ENCODE data around the gene FAM184A.

FAM184A gene

DNA sequence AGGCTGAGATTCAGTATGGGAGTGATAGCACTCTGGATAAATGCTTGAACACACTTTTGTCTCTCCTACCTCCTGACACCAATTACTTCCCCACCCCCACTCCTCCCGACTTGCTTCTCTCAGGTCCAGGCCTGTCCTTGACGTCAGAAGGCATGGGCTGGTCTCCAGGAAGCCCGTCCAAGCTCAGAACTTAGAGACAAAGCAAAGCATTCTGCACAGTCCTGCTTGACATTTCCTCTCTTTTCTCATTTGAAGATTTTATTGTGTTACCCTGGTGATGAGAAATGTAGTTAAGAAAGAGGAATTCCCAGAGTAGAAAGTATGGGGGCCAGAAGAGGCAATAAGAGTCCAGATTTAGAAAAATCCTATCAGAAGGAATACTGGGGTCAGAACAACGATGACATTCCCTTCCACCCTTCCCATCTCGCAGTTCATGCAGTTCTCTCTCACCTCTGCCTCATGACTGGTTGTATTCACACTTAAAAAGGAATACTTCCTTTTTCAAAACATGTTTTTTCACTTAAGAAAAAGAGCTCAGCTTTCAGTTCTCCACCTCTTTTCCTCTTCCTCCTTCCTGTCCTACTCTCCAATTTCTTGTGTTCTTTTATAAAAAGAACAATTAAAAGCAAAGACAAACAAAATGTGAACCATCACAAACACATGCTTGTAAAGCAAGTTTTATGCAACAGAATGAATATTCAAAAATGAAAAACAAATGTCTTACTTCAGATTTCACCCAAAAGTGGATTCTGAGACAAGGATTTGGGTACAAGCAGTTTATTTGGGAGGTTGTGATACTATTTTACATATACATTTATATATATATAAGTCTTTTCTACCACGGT is 18.5 kb upstream of the FAM184A start:
- no peak for DNase-seq (ENCODE audit: low spot score)

DNA sequence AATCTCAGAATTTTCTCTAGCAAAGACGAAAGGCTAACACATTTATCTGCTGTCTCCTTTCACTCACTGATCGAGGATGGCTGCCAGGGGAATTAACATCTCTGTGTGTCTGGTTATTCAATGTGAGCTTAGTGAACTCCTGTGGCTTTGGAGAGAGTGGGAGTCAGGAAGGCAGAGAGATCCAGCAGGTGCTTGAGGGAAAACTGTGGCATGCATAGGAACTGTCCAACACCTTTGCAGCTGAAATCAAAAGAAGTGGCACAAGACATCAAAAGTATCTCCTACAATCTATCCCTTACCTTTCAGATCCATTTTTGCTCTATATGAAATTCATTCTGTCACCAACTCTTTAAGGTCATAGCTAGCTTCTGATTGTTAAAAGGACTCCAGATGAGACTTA is 11.8 kb upstream of the FAM184A start:
- no peak for DNase-seq (ENCODE audit: low spot score)

GRCh38 chr6:119084784-119085183 is 6.3 kb upstream of the FAM184A start:
- no peak for DNase-seq (ENCODE audit: low spot score)

DNA sequence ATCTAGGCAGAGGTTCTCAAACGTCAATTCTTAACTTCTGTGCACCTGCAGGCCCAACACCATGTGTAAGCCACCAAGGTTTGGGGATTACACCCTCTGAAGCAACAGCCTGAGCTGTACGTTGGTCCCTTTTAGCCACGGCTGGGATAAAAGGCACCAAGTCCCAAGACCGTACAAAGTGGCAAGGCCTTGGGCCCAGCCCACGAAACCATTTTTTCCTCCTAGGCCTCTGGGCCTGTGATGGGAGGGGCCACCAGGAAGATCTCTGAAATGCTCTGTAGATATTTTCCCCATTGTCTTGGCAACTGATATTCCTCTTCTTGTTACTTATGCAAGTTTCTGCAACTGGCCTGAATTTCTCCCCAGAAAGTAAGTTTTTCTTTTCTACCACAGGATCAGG is 4.5 kb upstream of the FAM184A start:
- DNase-seq (ENCODE audit: low spot score) = no peak

GRCh38 chr6:119079283-119079809 is 882 bp upstream of the FAM184A start:
- DNase-seq (ENCODE audit: low spot score) = no peak

- peak; percentile 43 for DNase-seq (ENCODE audit: low spot score)
Observed at GRCh38 chr6:119077643-119078375, 655 bp downstream of the FAM184A start.

DNA sequence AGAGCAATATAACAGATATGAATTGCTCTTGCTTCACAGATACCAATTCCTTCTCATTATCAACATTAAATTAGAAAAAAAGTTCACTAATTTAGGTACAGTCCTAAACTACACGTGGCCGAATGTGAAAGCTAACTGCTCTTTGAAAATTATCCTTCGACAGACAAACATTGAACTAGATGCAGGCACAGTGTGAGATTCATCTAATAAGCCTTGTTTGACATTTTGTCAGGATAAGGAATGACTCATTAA is 1.1 kb downstream of the FAM184A start:
- DNase-seq (ENCODE audit: low spot score) = no peak

GRCh38 chr6:119076576-119077390 is 1.7 kb downstream of the FAM184A start:
- DNase-seq (ENCODE audit: low spot score) = peak; percentile 39

- peak; percentile 40 for DNase-seq (ENCODE audit: low spot score)
Observed at GRCh38 chr6:119076173-119076572, 2.3 kb downstream of the FAM184A start.

- DNase-seq (ENCODE audit: low spot score) = no peak
Observed at GRCh38 chr6:119075200-119075981, 3.1 kb downstream of the FAM184A start.

DNA sequence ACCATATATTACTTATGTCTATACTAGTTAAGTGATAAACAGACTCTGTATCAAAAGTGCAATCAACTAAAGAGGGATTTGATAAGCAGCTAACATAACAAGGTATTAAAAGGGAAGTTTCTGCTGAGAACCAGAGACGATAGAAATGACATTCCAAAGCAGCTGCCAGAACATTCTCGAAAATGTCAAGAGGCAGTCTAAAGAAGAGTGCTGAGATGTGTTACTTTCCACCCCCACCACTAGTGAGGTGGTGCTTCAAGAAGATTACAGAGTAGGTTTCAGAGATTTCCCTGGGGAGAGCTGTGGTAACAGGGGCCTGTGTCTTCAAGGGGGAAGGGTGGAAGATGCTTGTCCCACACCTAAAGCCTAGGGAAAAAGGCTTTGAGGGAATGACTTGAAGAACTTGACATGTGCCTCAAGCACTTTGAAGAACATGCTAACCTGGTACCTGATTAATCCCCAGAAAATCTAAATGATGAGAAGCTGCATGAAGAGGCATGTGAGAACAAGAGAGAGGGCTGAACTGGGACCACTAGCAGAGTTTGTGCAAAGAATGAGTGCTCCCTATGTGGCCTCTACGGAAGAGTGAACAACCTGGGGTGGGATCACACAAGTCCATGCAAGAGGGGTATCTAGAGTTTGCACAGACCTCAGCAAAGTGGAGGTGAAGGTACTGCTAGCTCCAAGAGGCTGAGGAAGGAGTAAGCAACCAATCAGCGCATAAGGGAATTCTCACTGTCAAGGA is 5.0 kb downstream of the FAM184A start:
- DNase-seq (ENCODE audit: low spot score) = no peak

GRCh38 chr6:119071576-119071975 is 6.9 kb downstream of the FAM184A start:
- no peak for DNase-seq (ENCODE audit: low spot score)

DNA sequence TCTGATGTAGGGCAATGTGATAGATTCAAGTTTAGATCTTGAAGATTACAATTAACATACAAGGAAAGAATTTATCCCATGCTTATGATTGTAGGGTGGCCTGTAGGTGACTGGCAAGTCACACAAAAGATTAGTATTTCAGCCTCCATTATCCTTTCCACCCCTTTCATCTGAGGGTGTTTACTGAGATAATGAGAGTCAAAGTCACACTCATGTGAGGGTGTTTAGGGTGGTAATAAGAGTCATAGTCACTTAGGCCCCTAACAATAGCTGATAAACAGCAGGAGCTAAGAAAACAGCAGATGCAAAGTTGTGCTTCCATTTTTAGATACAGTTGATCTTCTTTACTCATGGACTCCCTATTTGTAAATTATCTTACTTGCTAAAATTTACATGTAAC is 11.4 kb downstream of the FAM184A start:
- DNase-seq (ENCODE audit: low spot score) = no peak

DNA sequence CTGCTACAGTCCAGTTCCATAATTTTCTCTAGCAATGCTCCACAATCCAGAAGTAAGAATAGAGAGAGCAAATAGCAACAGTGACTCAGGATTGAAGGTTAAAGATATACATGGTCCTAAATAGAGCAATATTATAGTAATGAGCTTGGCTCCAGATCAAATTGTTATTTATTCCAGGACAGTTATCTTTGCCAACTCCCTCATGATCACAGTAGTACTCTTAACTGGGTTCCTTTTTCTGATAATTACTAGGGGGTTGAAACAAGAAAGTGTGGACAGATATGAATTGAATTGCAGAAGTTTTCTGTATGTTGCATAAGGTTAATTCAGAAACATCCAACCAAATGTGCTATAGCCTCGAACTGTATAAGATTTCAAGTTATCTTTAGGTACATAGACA is 11.9 kb downstream of the FAM184A start:
- no peak for DNase-seq (ENCODE audit: low spot score)

DNA sequence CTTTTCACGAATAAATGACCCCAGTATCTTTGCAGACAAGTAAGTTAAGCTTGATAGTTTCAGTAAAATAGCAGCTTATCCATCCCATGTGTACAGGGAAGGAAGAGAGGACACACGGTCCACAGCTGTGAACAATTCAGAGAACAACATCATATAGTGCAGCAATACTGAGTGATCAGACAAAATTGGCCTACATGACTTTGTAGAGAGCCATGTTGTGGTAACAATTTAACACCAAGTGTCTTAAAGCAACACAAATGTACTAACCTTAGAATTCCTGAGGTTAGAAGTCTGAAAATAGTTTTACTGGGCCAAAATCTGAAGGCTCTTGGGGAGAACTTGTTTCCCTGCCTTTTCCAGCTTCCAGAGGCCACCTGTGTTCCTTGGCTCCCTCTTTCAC is 12.5 kb downstream of the FAM184A start:
- no peak for DNase-seq (ENCODE audit: low spot score)

- DNase-seq (ENCODE audit: low spot score) = no peak
Observed at GRCh38 chr6:119065382-119065781, 13.1 kb downstream of the FAM184A start.

GRCh38 chr6:119063491-119063890 is 15.0 kb downstream of the FAM184A start:
- DNase-seq (ENCODE audit: low spot score) = no peak

DNA sequence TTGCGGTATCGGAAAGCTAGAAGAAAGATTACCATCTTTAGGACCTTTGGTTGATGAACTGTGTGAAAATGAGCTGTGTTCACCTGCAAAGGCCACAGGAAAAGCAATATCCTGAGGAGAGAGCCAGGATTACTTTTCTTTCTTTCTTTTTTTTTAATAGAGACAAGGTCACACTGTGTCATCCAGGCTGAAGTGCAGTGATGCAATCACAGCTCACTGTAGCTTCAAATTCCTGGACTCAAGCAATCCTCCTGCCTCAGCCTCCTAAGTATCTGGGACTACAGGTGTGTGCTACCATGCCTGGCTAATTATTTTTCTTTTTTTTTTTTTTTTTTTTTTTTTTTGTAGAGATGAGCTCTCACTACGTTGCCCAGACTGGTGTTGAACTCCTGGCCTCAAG is 17.2 kb downstream of the FAM184A start:
- DNase-seq (ENCODE audit: low spot score) = no peak

DNA sequence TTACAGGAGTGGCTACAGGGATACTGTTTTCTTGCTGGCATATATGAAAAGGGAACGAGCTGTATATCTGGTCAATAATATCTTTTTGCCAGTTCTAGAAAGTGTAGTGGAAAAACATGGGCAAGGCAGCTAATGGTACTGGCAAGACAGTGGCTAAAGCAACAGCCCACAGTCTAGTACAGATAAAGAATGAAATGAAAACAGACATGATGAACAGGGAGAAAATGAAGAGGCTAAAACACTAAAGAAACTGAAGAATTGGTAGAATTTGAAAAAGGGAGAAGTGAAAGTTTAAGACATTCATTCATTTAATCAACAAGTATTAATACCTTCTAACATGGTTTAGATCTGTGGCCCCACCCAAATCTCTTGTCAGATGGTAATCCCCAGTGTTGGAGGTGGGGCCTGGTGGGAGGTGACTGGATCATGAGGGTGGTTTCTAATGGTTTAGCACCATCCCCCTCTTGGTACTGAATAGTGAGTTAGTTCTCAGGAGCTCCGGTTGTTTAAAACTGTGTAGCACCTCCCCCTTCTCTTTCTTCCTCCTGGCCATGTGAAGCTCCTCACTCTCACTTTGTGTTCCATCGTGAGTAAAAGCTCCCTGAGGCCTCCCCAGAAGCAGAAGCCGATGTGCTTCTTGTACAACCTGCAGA is 18.1 kb downstream of the FAM184A start:
- DNase-seq (ENCODE audit: low spot score) = no peak

DNA sequence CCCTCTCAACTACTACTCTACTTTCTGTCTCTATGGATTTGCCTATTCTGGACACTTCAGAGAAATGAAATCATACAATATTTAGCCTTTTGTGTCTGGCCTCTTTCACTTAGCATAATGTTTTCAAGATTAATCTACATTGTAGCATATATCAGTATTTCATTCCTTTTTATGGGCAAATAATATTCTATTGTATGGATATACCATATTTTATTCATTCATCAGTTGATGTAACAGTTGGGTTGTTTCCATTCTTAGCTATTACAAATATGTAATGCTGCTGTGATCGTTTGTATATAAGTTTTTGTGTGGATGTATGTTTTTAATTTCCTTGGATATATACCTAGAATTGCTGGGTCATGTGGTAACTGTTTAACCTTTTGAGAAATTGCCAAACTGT is 23.4 kb downstream of the FAM184A start:
- no peak for DNase-seq (ENCODE audit: low spot score)

GRCh38 chr6:119052987-119053386 is 25.5 kb downstream of the FAM184A start:
- no peak for DNase-seq (ENCODE audit: low spot score)

All from CD4-positive, alpha-beta T cell treated with Interleukin-2 at 100 ng/mL for 4 hours (primary cell).